ENCODE data around the gene STAC3. TPM values are rescaled to one million over a fixed set of nuclear protein-coding genes. Genes with fewer than 3 reads are reported as not detected.
"Not testable (repeated sequence)": the region's sequence is repeated elsewhere in the genome, so short reads cannot be mapped to it uniquely, and the experiment has no call there.

STAC3 gene
- total RNA-seq (2.6 TPM), polyA plus RNA-seq (under 1 TPM in 3 of 4 donors, not detected in 1; 0.10 to 0.52 (median 0.18) TPM)

DNA sequence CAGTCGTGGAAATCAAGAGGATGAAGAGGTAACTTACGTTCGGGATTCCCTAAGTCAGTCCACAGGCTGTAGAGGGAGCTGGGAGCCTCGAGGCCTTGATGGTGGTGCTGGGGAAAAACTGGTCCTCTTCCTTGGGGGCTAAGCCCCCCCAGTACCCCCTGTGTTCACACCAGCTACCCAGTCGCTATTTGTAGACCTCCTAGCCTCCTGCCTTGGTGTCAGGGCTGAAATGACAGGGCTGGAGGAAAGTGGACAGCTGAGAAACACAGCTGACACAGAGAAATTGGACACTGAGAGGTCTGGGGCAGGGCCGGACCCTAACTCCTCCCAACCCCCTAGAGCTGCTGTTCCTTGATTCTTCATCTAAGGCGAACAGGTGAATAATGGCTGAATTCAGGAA is at the start of gene STAC3:
Gene STAC3 (minus strand): TSS at position 232 of the 400 bp plus-strand sequence. CDS start 1,551 bp downstream, outside the sequence.
- Histone ChIP-seq H3K4me1 (ENCODE audit: control insufficient read depth, insufficient read depth, low read length, poor library complexity, severe bottlenecking) (no peaks in the 10 kb centered on the region), H3K9me3 (ENCODE audit: control insufficient read depth in 2 of 2, low read length in 2 of 2) (no peaks in the 10 kb centered on the region), H3K27me3 (ENCODE audit: control insufficient read depth, insufficient read depth, low read length) (no peaks in the 10 kb centered on the region), H3K4me3 (ENCODE audit: low read depth, low read length) (no peak within 1 kb of the TSS), H3K36me3 (ENCODE audit: control insufficient read depth, insufficient read depth, low read length) (peaks cover 11% of the 10 kb centered on the region), H3K27ac (ENCODE audit: insufficient read depth, low read length, poor library complexity, severe bottlenecking) (no peak within 1 kb of the TSS)
- Mint-ChIP-seq H3K4me3 (no peak within 1 kb of the TSS), H3K36me3 (peaks cover 7% of the 10 kb centered on the region), H3K4me1 (peaks cover 0 to 5% (median 1%) of the 10 kb centered on the region in 4 donors), H3K27me3 (peaks cover 5% of the 10 kb centered on the region), H3K9me3 (no peaks in the 10 kb centered on the region), H3K27ac (no peak within 1 kb of the TSS)
- ATAC-seq (ENCODE audit: low read depth in 2 of 2), result no peak
- no peak for DNase-seq

DNA sequence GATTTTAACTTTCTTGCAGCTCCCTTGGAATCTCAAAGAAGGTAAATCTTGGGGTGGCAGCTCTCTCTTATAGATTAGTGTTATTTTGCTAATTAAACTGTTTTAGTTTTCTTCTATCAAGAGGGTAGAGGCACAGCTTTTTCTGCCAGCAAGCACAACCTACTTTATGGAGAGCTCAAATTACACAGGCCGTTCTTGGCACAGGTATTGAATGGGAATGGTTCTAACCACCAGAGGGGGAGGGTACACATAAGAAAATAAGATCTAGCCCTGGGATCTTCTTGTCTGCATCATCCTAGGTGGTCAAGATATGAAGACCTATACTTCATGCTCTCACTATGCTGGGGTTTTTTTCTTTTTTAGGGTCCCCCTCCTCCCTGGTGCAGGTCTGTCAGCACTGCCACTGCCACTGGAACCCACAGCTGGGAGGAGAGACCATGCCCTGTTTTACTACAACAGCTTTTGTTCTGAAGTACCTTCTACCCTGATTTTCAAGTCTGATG is 48.6 kb upstream of the STAC3 start:
- ATAC-seq (ENCODE audit: low read depth in 2 of 2) (no peak), DNase-seq (no peak)
- peaks cover 79% of the 10 kb centered on the region for H3K36me3 ChIP-seq (ENCODE audit: control insufficient read depth, insufficient read depth, low read length)
- H3K27ac ChIP-seq (ENCODE audit: insufficient read depth, low read length, poor library complexity, severe bottlenecking), result no peak overlapping the region
- H3K27ac Mint-ChIP-seq, result peak overlapping the region in 2 of 3 donors; percentile 0 to 38
- no peak overlapping the region for H3K4me3 Mint-ChIP-seq
- H3K27me3 ChIP-seq (ENCODE audit: control insufficient read depth, insufficient read depth, low read length), result no peaks in the 10 kb centered on the region
- no peaks in the 10 kb centered on the region for H3K27me3 Mint-ChIP-seq
- peaks cover 0 to 6% (median 0%) of the 10 kb centered on the region in 4 donors for H3K4me1 Mint-ChIP-seq
- no peaks in the 10 kb centered on the region for H3K4me1 ChIP-seq (ENCODE audit: control insufficient read depth, insufficient read depth, low read length, poor library complexity, severe bottlenecking)
- no peaks in the 10 kb centered on the region for H3K9me3 Mint-ChIP-seq
- H3K4me3 ChIP-seq (ENCODE audit: low read depth, low read length), result no peak overlapping the region
- peaks cover 62% of the 10 kb centered on the region for H3K36me3 Mint-ChIP-seq
- no peaks in the 10 kb centered on the region for H3K9me3 ChIP-seq (ENCODE audit: control insufficient read depth in 2 of 2, low read length in 2 of 2)

- no peak overlapping the region for H3K4me3 ChIP-seq (ENCODE audit: low read depth, low read length)
- peaks cover 86% of the 10 kb centered on the region for H3K36me3 ChIP-seq (ENCODE audit: control insufficient read depth, insufficient read depth, low read length)
- no peaks in the 10 kb centered on the region for H3K27me3 ChIP-seq (ENCODE audit: control insufficient read depth, insufficient read depth, low read length)
- peaks cover 59% of the 10 kb centered on the region for H3K36me3 Mint-ChIP-seq
- H3K4me1 Mint-ChIP-seq, result peaks cover 0 to 2% (median 0%) of the 10 kb centered on the region in 4 donors
- peak overlapping the region in 1 of 3 donors; percentile 76 for H3K27ac Mint-ChIP-seq
- H3K4me1 ChIP-seq (ENCODE audit: control insufficient read depth, insufficient read depth, low read length, poor library complexity, severe bottlenecking), result no peaks in the 10 kb centered on the region
- no peak overlapping the region for H3K4me3 Mint-ChIP-seq
- H3K27me3 Mint-ChIP-seq, result peaks cover 5% of the 10 kb centered on the region
- ATAC-seq (ENCODE audit: low read depth in 2 of 2), result no peak
- no peaks in the 10 kb centered on the region for H3K9me3 ChIP-seq (ENCODE audit: control insufficient read depth in 2 of 2, low read length in 2 of 2)
- no peaks in the 10 kb centered on the region for H3K9me3 Mint-ChIP-seq
- DNase-seq, result no peak
- H3K27ac ChIP-seq (ENCODE audit: insufficient read depth, low read length, poor library complexity, severe bottlenecking), result no peak overlapping the region
These were observed 45.3 kb upstream of the STAC3 start for GRCh38 chr12:57296291-57296690.

- H3K4me3 Mint-ChIP-seq, DNase-seq: not testable (repeated sequence)
- peaks cover 65% of the 10 kb centered on the region for H3K36me3 ChIP-seq (ENCODE audit: control insufficient read depth, insufficient read depth, low read length)
These were observed 31.1 kb upstream of the STAC3 start for GRCh38 chr12:57282073-57282472.

DNA sequence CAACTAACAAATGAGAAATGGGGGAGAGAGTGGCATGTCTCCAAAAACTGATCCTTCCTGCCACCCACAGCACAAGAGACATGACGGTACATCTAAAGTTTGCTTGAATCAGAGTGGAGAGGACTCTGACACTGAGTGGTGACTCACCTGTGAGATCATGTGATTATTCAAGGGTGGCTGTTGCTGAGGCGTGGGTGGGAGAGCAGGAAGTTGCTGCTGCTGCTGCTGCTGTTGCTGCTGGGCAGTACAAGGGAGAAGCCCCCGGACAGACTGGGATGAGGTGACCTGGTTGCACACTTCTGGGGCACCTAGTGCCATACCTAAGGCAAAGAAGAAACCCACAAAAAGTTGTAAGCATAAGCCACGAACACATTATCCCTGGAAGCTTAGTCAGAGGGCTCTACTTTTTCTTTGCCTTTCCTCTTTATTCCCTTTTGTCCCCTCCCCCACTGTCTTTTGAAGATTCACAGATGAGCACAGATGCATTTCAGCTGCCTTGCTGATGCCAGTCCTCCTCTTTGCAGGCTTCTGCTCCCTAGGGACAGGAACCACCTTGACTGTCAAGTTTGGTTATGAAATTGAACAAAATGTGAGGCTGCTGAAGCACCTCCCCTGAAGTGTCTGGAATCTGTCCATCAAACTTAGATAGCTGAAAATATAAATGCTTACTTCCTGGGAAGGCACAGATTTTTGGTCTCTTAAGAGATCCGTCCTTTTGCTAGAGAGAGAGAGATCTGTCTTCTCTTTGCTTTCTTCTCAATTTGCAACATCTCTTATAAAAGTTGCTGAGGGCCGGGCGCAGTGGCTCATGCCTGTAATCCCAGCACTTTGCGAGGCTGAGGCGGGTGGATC is 29.4 kb upstream of the STAC3 start:
- peak overlapping the region; percentile 91 to 98 (median 93) for H3K27ac Mint-ChIP-seq
- Histone ChIP-seq H3K9me3 (ENCODE audit: control insufficient read depth in 2 of 2, low read length in 2 of 2) (no peaks in the 10 kb centered on the region), H3K27me3 (ENCODE audit: control insufficient read depth, insufficient read depth, low read length) (no peaks in the 10 kb centered on the region), H3K4me1 (ENCODE audit: control insufficient read depth, insufficient read depth, low read length, poor library complexity, severe bottlenecking) (peaks cover 13% of the 10 kb centered on the region), H3K36me3 (ENCODE audit: control insufficient read depth, insufficient read depth, low read length) (peaks cover 64% of the 10 kb centered on the region), H3K27ac (ENCODE audit: insufficient read depth, low read length, poor library complexity, severe bottlenecking) (peak overlapping the region; percentile 75), H3K4me3 (ENCODE audit: low read depth, low read length) (peak overlapping the region; percentile 31)
- H3K4me1 Mint-ChIP-seq, result peaks cover 9 to 27% (median 18%) of the 10 kb centered on the region in 4 donors
- DNase-seq (peak; percentile 44 to 90 (median 62)), ATAC-seq (ENCODE audit: low read depth in 2 of 2) (peak; percentile 100)
- H3K27me3 Mint-ChIP-seq, result no peaks in the 10 kb centered on the region
- H3K4me3 Mint-ChIP-seq, result peak overlapping the region in 3 of 4 donors; percentile 0 to 61 (median 56)
- H3K36me3 Mint-ChIP-seq, result peaks cover 57% of the 10 kb centered on the region
- H3K9me3 Mint-ChIP-seq, result peaks cover 0 to 1% (median 0%) of the 10 kb centered on the region in 7 donors

More at GRCh38 chr12:57282073-57282472, 31.1 kb upstream of the STAC3 start:
- peaks cover 59% of the 10 kb centered on the region for H3K36me3 Mint-ChIP-seq
- H3K27me3 Mint-ChIP-seq; H3K4me3 ChIP-seq (ENCODE audit: low read depth, low read length); H3K27ac ChIP-seq (ENCODE audit: insufficient read depth, low read length, poor library complexity, severe bottlenecking); H3K9me3 ChIP-seq (ENCODE audit: control insufficient read depth in 2 of 2, low read length in 2 of 2); H3K9me3 Mint-ChIP-seq; H3K27me3 ChIP-seq (ENCODE audit: control insufficient read depth, insufficient read depth, low read length); ATAC-seq (ENCODE audit: low read depth in 2 of 2): not testable (repeated sequence)
- H3K27ac Mint-ChIP-seq, result peak overlapping the region in 1 of 3 donors; percentile 91
- peaks cover 13% of the 10 kb centered on the region for H3K4me1 ChIP-seq (ENCODE audit: control insufficient read depth, insufficient read depth, low read length, poor library complexity, severe bottlenecking)
- H3K4me1 Mint-ChIP-seq, result peaks cover 9 to 27% (median 18%) of the 10 kb centered on the region in 4 donors

DNA sequence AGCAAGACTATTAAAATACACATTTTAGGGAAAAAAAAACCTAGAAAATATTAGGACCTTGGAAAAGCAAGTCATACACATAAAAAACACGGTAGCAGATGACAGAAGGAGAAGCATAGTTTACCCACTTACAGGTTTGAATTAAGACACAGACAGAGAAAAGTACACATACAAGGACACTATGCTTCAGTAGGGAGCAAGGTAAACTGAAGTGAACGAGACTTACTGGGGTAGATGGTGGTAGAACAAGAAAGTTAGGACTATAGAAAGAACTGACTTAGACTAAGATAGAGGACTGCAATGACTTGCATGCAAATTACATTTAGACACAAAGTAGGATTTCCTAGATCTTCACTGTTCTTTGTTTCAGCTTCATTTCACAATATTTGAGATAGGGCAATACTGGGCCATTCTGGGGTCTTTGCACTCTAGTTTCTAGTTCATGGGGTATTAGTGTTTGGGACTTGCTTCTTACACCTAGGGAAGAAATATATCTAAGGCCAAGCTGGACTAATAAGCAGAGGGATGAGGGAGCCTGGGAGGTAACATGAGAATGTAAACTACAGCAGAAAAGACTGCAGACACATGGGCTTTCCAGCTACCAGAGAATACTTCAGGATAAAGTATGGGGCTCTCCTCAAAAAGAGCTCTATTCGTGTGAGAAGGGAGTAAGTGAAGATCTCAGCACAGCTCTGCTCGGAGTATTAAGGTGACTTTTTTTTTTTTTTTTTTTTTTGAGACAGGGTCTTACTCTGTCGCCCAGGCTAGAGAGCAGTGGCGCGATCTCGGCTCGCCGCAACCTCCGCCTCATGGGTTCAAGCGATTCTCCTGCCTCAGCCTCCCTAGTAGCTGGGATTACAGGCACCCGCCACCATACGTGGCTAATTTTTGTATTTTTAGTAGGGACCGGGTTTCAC is 27.7 kb upstream of the STAC3 start:
- no peaks in the 10 kb centered on the region for H3K27me3 ChIP-seq (ENCODE audit: control insufficient read depth, insufficient read depth, low read length)
- DNase-seq, result no peak
- no peaks in the 10 kb centered on the region for H3K27me3 Mint-ChIP-seq
- H3K27ac Mint-ChIP-seq, result peak overlapping the region; percentile 13 to 83 (median 26)
- H3K36me3 Mint-ChIP-seq, result peaks cover 64% of the 10 kb centered on the region
- H3K4me3 Mint-ChIP-seq, result peak overlapping the region in 1 of 4 donors; percentile 16
- no peak overlapping the region for H3K4me3 ChIP-seq (ENCODE audit: low read depth, low read length)
- peak overlapping the region; percentile 75 for H3K27ac ChIP-seq (ENCODE audit: insufficient read depth, low read length, poor library complexity, severe bottlenecking)
- no peak for ATAC-seq (ENCODE audit: low read depth in 2 of 2)
- H3K9me3 Mint-ChIP-seq, result peaks cover 0 to 1% (median 0%) of the 10 kb centered on the region in 7 donors
- H3K4me1 ChIP-seq (ENCODE audit: control insufficient read depth, insufficient read depth, low read length, poor library complexity, severe bottlenecking), result peaks cover 13% of the 10 kb centered on the region
- peaks cover 9 to 27% (median 18%) of the 10 kb centered on the region in 4 donors for H3K4me1 Mint-ChIP-seq
- H3K9me3 ChIP-seq (ENCODE audit: control insufficient read depth in 2 of 2, low read length in 2 of 2), result no peaks in the 10 kb centered on the region
- peaks cover 61% of the 10 kb centered on the region for H3K36me3 ChIP-seq (ENCODE audit: control insufficient read depth, insufficient read depth, low read length)

DNA sequence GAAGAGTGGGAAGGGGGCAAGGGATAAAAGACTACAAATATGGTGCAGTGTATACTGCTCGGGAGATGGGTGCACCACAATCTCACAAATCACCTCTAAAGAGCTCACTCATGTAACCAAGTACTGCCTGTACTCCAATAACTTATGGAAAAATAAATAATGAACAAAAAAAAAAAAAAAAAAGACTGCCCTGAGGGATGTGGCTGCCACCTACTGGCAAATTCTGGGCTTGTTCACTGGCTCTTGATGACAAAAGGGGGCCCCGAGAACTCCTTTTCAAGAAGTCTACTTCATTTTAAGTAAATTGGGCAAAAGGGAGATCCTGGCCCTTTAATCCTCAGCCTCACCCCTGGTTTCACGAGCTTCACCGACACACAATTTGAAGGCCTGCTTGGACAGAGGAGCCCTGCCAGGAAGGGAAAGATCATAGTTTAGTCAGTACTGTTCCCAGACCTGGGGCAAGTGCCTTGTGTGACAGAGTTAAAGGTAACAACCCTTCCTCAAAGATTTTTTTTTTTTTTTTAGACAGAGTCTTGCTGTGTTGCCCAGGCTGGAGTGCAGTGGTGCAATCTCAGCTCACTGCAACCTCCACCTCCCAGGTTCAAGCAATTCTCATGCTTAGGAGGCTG is 26.1 kb upstream of the STAC3 start:
- peak overlapping the region in 1 of 3 donors; percentile 42 for H3K27ac Mint-ChIP-seq
- peak in 1 of 3 donors; percentile 41 for DNase-seq

More for the DNA sequence above, 26.1 kb upstream of the STAC3 start:
- Mint-ChIP-seq H3K4me3 (no peak overlapping the region), H3K36me3 (peaks cover 61% of the 10 kb centered on the region), H3K27me3 (no peaks in the 10 kb centered on the region), H3K4me1 (peaks cover 9 to 23% (median 20%) of the 10 kb centered on the region in 4 donors), H3K9me3 (no peaks in the 10 kb centered on the region)
- Histone ChIP-seq H3K27me3 (ENCODE audit: control insufficient read depth, insufficient read depth, low read length) (no peaks in the 10 kb centered on the region), H3K4me3 (ENCODE audit: low read depth, low read length) (no peak overlapping the region), H3K4me1 (ENCODE audit: control insufficient read depth, insufficient read depth, low read length, poor library complexity, severe bottlenecking) (peaks cover 13% of the 10 kb centered on the region), H3K27ac (ENCODE audit: insufficient read depth, low read length, poor library complexity, severe bottlenecking) (no peak overlapping the region), H3K36me3 (ENCODE audit: control insufficient read depth, insufficient read depth, low read length) (peaks cover 61% of the 10 kb centered on the region), H3K9me3 (ENCODE audit: control insufficient read depth in 2 of 2, low read length in 2 of 2) (no peaks in the 10 kb centered on the region)
- no peak for ATAC-seq (ENCODE audit: low read depth in 2 of 2)

All from CD4-positive, CD25-positive, alpha-beta regulatory T cell (primary cell).